Measurements from ENCODE around the gene PTPN13.

The PTPN13 gene

GRCh38 chr4:86683167-86683566 is 89.1 kb downstream of the PTPN13 start:
- no peak for TF ChIP-seq REST (IDR thresholded peaks at IDR 0.05; ENCODE audit: insufficient read depth in 1 of 2, low read depth in 2 of 2, low read length in 2 of 2)
- TF ChIP-seq POLR2AphosphoS5 (IDR thresholded peaks at IDR 0.05; ENCODE audit: low read depth, low read length), result no peak
- no peak for TF ChIP-seq TAF1 (IDR thresholded peaks at IDR 0.05; ENCODE audit: borderline replicate concordance, insufficient read depth, low read length)
- TF ChIP-seq FOXP2 (optimal IDR thresholded peaks at IDR 0.05; ENCODE audit: borderline replicate concordance, extremely low read depth, extremely low read length, insufficient read depth), result no peak
- no peak for TF ChIP-seq SIN3A (IDR thresholded peaks at IDR 0.05; ENCODE audit: borderline replicate concordance, insufficient read depth, low read length)

GRCh38 chr4:86683983-86684382 is 89.9 kb downstream of the PTPN13 start:
- no peak for TF ChIP-seq TAF1 (IDR thresholded peaks at IDR 0.05; ENCODE audit: borderline replicate concordance, insufficient read depth, low read length)
- no peak for TF ChIP-seq REST (IDR thresholded peaks at IDR 0.05; ENCODE audit: insufficient read depth in 1 of 2, low read depth in 2 of 2, low read length in 2 of 2)
- TF ChIP-seq POLR2AphosphoS5 (IDR thresholded peaks at IDR 0.05; ENCODE audit: low read depth, low read length), result no peak
- TF ChIP-seq SIN3A (IDR thresholded peaks at IDR 0.05; ENCODE audit: borderline replicate concordance, insufficient read depth, low read length), result no peak
- TF ChIP-seq FOXP2 (optimal IDR thresholded peaks at IDR 0.05; ENCODE audit: borderline replicate concordance, extremely low read depth, extremely low read length, insufficient read depth), result no peak

GRCh38 chr4:86685401-86685800 is 91.3 kb downstream of the PTPN13 start:
- no peak for TF ChIP-seq SIN3A (IDR thresholded peaks at IDR 0.05; ENCODE audit: borderline replicate concordance, insufficient read depth, low read length)
- TF ChIP-seq FOXP2 (optimal IDR thresholded peaks at IDR 0.05; ENCODE audit: borderline replicate concordance, extremely low read depth, extremely low read length, insufficient read depth), result no peak
- no peak for TF ChIP-seq REST (IDR thresholded peaks at IDR 0.05; ENCODE audit: insufficient read depth in 1 of 2, low read depth in 2 of 2, low read length in 2 of 2)
- no peak for TF ChIP-seq POLR2AphosphoS5 (IDR thresholded peaks at IDR 0.05; ENCODE audit: low read depth, low read length)
- TF ChIP-seq TAF1 (IDR thresholded peaks at IDR 0.05; ENCODE audit: borderline replicate concordance, insufficient read depth, low read length), result no peak

- no peak for TF ChIP-seq POLR2AphosphoS5 (IDR thresholded peaks at IDR 0.05; ENCODE audit: low read depth, low read length)
- TF ChIP-seq TAF1 (IDR thresholded peaks at IDR 0.05; ENCODE audit: borderline replicate concordance, insufficient read depth, low read length), result no peak
- TF ChIP-seq REST (IDR thresholded peaks at IDR 0.05; ENCODE audit: insufficient read depth in 1 of 2, low read depth in 2 of 2, low read length in 2 of 2), result no peak
- TF ChIP-seq SIN3A (IDR thresholded peaks at IDR 0.05; ENCODE audit: borderline replicate concordance, insufficient read depth, low read length), result no peak
- no peak for TF ChIP-seq FOXP2 (optimal IDR thresholded peaks at IDR 0.05; ENCODE audit: borderline replicate concordance, extremely low read depth, extremely low read length, insufficient read depth)
Observed at GRCh38 chr4:86686741-86687140, 92.6 kb downstream of the PTPN13 start.

GRCh38 chr4:86688026-86688425 is 93.9 kb downstream of the PTPN13 start:
- TF ChIP-seq TAF1 (IDR thresholded peaks at IDR 0.05; ENCODE audit: borderline replicate concordance, insufficient read depth, low read length) (no peak), FOXP2 (optimal IDR thresholded peaks at IDR 0.05; ENCODE audit: borderline replicate concordance, extremely low read depth, extremely low read length, insufficient read depth) (no peak), REST (IDR thresholded peaks at IDR 0.05; ENCODE audit: insufficient read depth in 1 of 2, low read depth in 2 of 2, low read length in 2 of 2) (no peak), SIN3A (IDR thresholded peaks at IDR 0.05; ENCODE audit: borderline replicate concordance, insufficient read depth, low read length) (no peak), POLR2AphosphoS5 (IDR thresholded peaks at IDR 0.05; ENCODE audit: low read depth, low read length) (no peak)
